Cardiac muscle cell (in vitro differentiated cells and primary cell): ENCODE data around the gene CCT4. TPM values are rescaled to one million over a fixed set of nuclear protein-coding genes. Genes with fewer than 3 reads are reported as not detected.

ENCODE experiments used
- DNase-seq, 2 donors: peaks; one replicate each; pipeline versions ENCODE4 v3.0.0 to v3.0.0-alpha.2; 2010 to 2017; ENCODE audit warnings: low read depth in 1 of 2, low spot score in 1 of 2
- H3K27ac ChIP-seq: fragments of 200-600 bp; sonication (generic); 2 replicates; pipeline ENCODE4 v1.5.1; 2016
- H3K27me3 ChIP-seq: fragments of 200-600 bp; sonication (generic); 2 replicates; pipeline ENCODE4 v1.6.0; 2016; ENCODE audit warnings: control low read depth
- H3K36me3 ChIP-seq: fragments of 200-600 bp; sonication (generic); 2 replicates; pipeline ENCODE4 v1.5.1; 2016; ENCODE audit warnings: control low read depth
- H3K4me1 ChIP-seq: fragments of 200-600 bp; sonication (generic); 2 replicates; pipeline ENCODE4 v1.8.1; 2017; ENCODE audit warnings: low read depth, mild to moderate bottlenecking, mixed run types
- H3K4me3 ChIP-seq: fragments of 200-600 bp; sonication (generic); 2 replicates; pipeline ENCODE4 v1.5.1; 2016; ENCODE audit warnings: mild to moderate bottlenecking
- H3K9me3 ChIP-seq: fragments of 200-600 bp; sonication (generic); 2 replicates; pipeline ENCODE4 v1.5.1; 2017; ENCODE audit warnings: low read depth, mild to moderate bottlenecking, control low read depth
- CTCF ChIP-seq: IDR thresholded peaks from 2 replicates; pipeline ENCODE4 v1.5.1; 2012; ENCODE audit warnings: low read depth, mild to moderate bottlenecking, low read length
- polyA plus RNA-seq: library from polyadenylated mRNA; unstranded; fragments of >200 nt; fragmentation: Nextera tagmentation; extraction: Ambion mirVana; gene quantifications from 2 replicates; pipeline ENCODE4 v1.2.1, GENCODE V29; 2016
- total RNA-seq: library from RNA; depleted of rRNA; stranded (reverse); fragments of >200 nt; gene quantifications from 2 replicates; pipeline ENCODE4 v1.2.3, GENCODE V29; 2016

CCT4 gene
- total and polyA plus RNA-seq, 2 experiments from 2014 or later = 125 to 184 TPM

- Histone ChIP-seq H3K4me1 (no peaks in the 10 kb centered on the region), H3K36me3 (no peaks in the 10 kb centered on the region), H3K9me3 (no peaks in the 10 kb centered on the region), H3K27ac (no peak overlapping the region), H3K27me3 (no peaks in the 10 kb centered on the region), H3K4me3 (no peak overlapping the region)
- no peak for TF ChIP-seq CTCF
- DNase-seq = no peak
Observed at GRCh38 chr2:61841286-61841685, 47.2 kb downstream of the CCT4 start.

GRCh38 chr2:61834893-61835292 is 53.6 kb downstream of the CCT4 start:
- Histone ChIP-seq H3K9me3 (no peaks in the 10 kb centered on the region), H3K36me3 (no peaks in the 10 kb centered on the region), H3K4me3 (no peak overlapping the region), H3K27me3 (no peaks in the 10 kb centered on the region), H3K27ac (no peak overlapping the region), H3K4me1 (peaks cover 13% of the 10 kb centered on the region)
- TF ChIP-seq CTCF = no peak
- no peak for DNase-seq

DNA sequence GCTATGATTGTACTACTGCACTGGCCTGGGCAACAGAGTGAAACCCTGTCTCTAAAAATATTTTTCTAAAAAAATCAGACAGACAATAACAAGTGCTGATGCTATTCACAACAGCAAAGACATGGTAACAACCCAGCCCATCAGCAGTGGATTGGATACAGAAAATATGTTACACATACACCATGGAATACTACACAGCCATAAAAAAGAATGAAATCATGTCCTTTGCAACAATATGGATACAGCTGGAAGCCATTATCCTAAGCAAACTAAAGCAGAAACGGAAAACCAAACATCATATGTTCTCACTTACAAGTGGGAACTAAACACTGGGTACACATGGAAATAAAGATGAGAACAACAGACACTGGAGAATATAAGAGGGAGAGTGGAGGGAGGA is 54.5 kb downstream of the CCT4 start:
- Histone ChIP-seq H3K27me3 (no peaks in the 10 kb centered on the region), H3K4me1 (peaks cover 21% of the 10 kb centered on the region), H3K4me3 (no peak overlapping the region), H3K9me3 (no peaks in the 10 kb centered on the region), H3K27ac (no peak overlapping the region), H3K36me3 (no peaks in the 10 kb centered on the region)
- no peak for DNase-seq
- no peak for TF ChIP-seq CTCF

GRCh38 chr2:61832183-61832841 is 56.1 kb downstream of the CCT4 start:
- H3K9me3 ChIP-seq = no peaks in the 10 kb centered on the region
- H3K27ac ChIP-seq = no peak overlapping the region
- no peak for DNase-seq
- TF ChIP-seq CTCF = no peak
- no peak overlapping the region for H3K4me3 ChIP-seq
- H3K36me3 ChIP-seq = no peaks in the 10 kb centered on the region
- no peaks in the 10 kb centered on the region for H3K27me3 ChIP-seq
- H3K4me1 ChIP-seq = peaks cover 26% of the 10 kb centered on the region

DNA sequence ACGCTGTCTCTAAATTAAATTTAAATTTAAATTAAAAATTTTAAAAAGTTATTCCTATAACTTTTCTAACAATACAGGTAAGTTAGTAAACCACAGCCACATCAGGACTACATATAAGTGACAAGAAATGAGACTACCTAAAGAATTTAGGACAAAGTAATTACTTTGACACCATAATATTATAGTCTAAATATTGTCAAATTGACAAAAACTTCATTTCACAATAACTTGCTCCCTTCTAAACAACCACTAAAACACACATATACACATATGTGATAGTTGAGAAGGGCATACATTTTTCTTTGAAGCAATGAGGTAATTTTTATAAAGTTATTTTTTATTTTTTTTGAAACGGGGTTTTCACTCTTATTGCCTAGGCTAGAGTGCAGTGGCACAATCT is 66.2 kb downstream of the CCT4 start:
- Histone ChIP-seq H3K4me3 (no peak overlapping the region), H3K36me3 (no peaks in the 10 kb centered on the region), H3K27me3 (no peaks in the 10 kb centered on the region), H3K27ac (no peak overlapping the region), H3K9me3 (no peaks in the 10 kb centered on the region), H3K4me1 (no peaks in the 10 kb centered on the region)
- TF ChIP-seq CTCF = no peak
- DNase-seq = no peak

Other genes starting within 250 kb of the CCT4 start
- 3.3 and 4.5 TPM in 2 replicates for gene FAM161A, start 34.6 kb downstream of the CCT4 start, total RNA-seq
- 9.4 and 11.5 TPM in 2 replicates for gene FAM161A, start 34.6 kb downstream of the CCT4 start, polyA plus RNA-seq
- gene COMMD1, start 17.0 kb upstream of the CCT4 start, total RNA-seq = 36.1 and 63.3 TPM in 2 replicates
- gene COMMD1, start 17.0 kb upstream of the CCT4 start, polyA plus RNA-seq = 83.6 and 94.0 TPM in 2 replicates